Skeletal muscle satellite cell (primary cell): ENCODE results near the gene OBSCN.

Experiments used
- H3K27me3 ChIP-seq: 2 replicates; pipeline ENCODE4 v1.7.0; 2013; ENCODE audit warnings: low read length; ENCODE audit not compliant: control insufficient read depth, insufficient read depth
- H3K36me3 ChIP-seq: 2 replicates; pipeline ENCODE4 v1.7.0; 2013; ENCODE audit warnings: mild to moderate bottlenecking, control low read depth, low read length; ENCODE audit not compliant: insufficient read depth
- H3K4me1 ChIP-seq: 2 replicates; pipeline ENCODE4 v1.7.0; 2013; ENCODE audit warnings: low read length; ENCODE audit not compliant: control insufficient read depth, insufficient read depth
- H3K4me2 ChIP-seq: 2 replicates; pipeline ENCODE4 v1.7.0; 2013; ENCODE audit warnings: mild to moderate bottlenecking, low read length
- H3K4me3 ChIP-seq: 2 replicates; pipeline ENCODE4 v1.7.0; 2013; ENCODE audit warnings: low read length
- H3K9ac ChIP-seq: 2 replicates; pipeline ENCODE4 v1.7.0; 2013; ENCODE audit warnings: mild to moderate bottlenecking, low read depth, low read length, moderate library complexity
- H3K9me3 ChIP-seq: replicated peaks from 2 replicates; pipeline ENCODE4 v1.7.0; 2013; ENCODE audit warnings: mild to moderate bottlenecking, control low read depth, low read length

OBSCN gene

GRCh38 chr1:228356897-228357680, 149.2 kb downstream of the OBSCN start:
- Histone ChIP-seq H3K9ac (no peak overlapping the region), H3K36me3 (no peaks in the 10 kb centered on the region), H3K4me2 (no peak overlapping the region), H3K27me3 (no peaks in the 10 kb centered on the region), H3K4me3 (no peak overlapping the region), H3K4me1 (no peaks in the 10 kb centered on the region), H3K9me3 (no peaks in the 10 kb centered on the region)

- Histone ChIP-seq H3K4me3 (no peak overlapping the region), H3K4me2 (no peak overlapping the region), H3K36me3 (no peaks in the 10 kb centered on the region), H3K27me3 (no peaks in the 10 kb centered on the region), H3K9me3 (no peaks in the 10 kb centered on the region), H3K9ac (no peak overlapping the region), H3K4me1 (no peaks in the 10 kb centered on the region)
These were observed 150.4 kb downstream of the OBSCN start for GRCh38 chr1:228358039-228358763.

- Histone ChIP-seq H3K4me2 (no peak overlapping the region), H3K9me3 (no peaks in the 10 kb centered on the region), H3K36me3 (no peaks in the 10 kb centered on the region), H3K27me3 (no peaks in the 10 kb centered on the region), H3K4me1 (no peaks in the 10 kb centered on the region), H3K9ac (no peak overlapping the region), H3K4me3 (no peak overlapping the region)
These were observed 151.1 kb downstream of the OBSCN start for GRCh38 chr1:228358764-228359612.

GRCh38 chr1:228359613-228360532, 152.0 kb downstream of the OBSCN start:
- Histone ChIP-seq H3K9ac (no peak overlapping the region), H3K9me3 (no peaks in the 10 kb centered on the region), H3K4me2 (no peak overlapping the region), H3K4me3 (no peak overlapping the region), H3K27me3 (no peaks in the 10 kb centered on the region), H3K4me1 (no peaks in the 10 kb centered on the region), H3K36me3 (no peaks in the 10 kb centered on the region)

GRCh38 chr1:228360533-228361313, 152.9 kb downstream of the OBSCN start:
- H3K9ac ChIP-seq: no peak overlapping the region
- peaks cover 1% of the 10 kb centered on the region for H3K27me3 ChIP-seq
- H3K9me3 ChIP-seq: no peaks in the 10 kb centered on the region
- no peaks in the 10 kb centered on the region for H3K4me1 ChIP-seq
- H3K4me3 ChIP-seq: no peak overlapping the region
- no peak overlapping the region for H3K4me2 ChIP-seq
- H3K36me3 ChIP-seq: no peaks in the 10 kb centered on the region

- Histone ChIP-seq H3K9me3 (no peaks in the 10 kb centered on the region), H3K4me2 (no peak overlapping the region), H3K27me3 (peaks cover 9% of the 10 kb centered on the region), H3K4me3 (no peak overlapping the region), H3K36me3 (no peaks in the 10 kb centered on the region), H3K4me1 (no peaks in the 10 kb centered on the region), H3K9ac (no peak overlapping the region)
These were observed 153.7 kb downstream of the OBSCN start for GRCh38 chr1:228361314-228362140.

GRCh38 chr1:228362141-228362883, 154.5 kb downstream of the OBSCN start:
- no peak overlapping the region for H3K4me3 ChIP-seq
- H3K36me3 ChIP-seq: no peaks in the 10 kb centered on the region
- no peaks in the 10 kb centered on the region for H3K9me3 ChIP-seq
- H3K4me1 ChIP-seq: no peaks in the 10 kb centered on the region
- H3K4me2 ChIP-seq: no peak overlapping the region
- no peak overlapping the region for H3K9ac ChIP-seq
- H3K27me3 ChIP-seq: peaks cover 14% of the 10 kb centered on the region

GRCh38 chr1:228362884-228363450, 155.1 kb downstream of the OBSCN start:
- Histone ChIP-seq H3K9me3 (no peaks in the 10 kb centered on the region), H3K36me3 (no peaks in the 10 kb centered on the region), H3K4me1 (no peaks in the 10 kb centered on the region), H3K27me3 (peaks cover 17% of the 10 kb centered on the region), H3K4me2 (no peak overlapping the region), H3K4me3 (no peak overlapping the region), H3K9ac (no peak overlapping the region)

GRCh38 chr1:228363686-228364067, 155.8 kb downstream of the OBSCN start:
- Histone ChIP-seq H3K4me3 (no peak overlapping the region), H3K4me2 (no peak overlapping the region), H3K27me3 (peaks cover 17% of the 10 kb centered on the region), H3K4me1 (no peaks in the 10 kb centered on the region), H3K36me3 (no peaks in the 10 kb centered on the region), H3K9me3 (no peaks in the 10 kb centered on the region), H3K9ac (no peak overlapping the region)
